A549 (cell line): ENCODE results near the gene CHST11. TPM values are rescaled to one million over a fixed set of nuclear protein-coding genes. Genes with fewer than 3 reads are reported as not detected.

Experiments
- ATAC-seq, 2 experiments: fragments of 200-7000 bp in 1 of 2; fragments of >200 bp in 1 of 2; cut with Nextera tagmentation in 1 of 2; cut with Tn5 transposase in 1 of 2; 3 replicates each; pipeline versions ENCODE4 v1.8.0 to v1.9.1; 2018 to 2020; ENCODE audit warnings: mild to moderate bottlenecking in 1 of 2, moderate library complexity in 1 of 2
- CTCF ChIA-PET: fragments of 300-600 bp; sonication (Branson Sonifier 250); formaldehyde crosslinking; extraction: SDS; loops from one replicate; lab custom pipeline; 2021; ENCODE audit warnings: antibody characterized with exemption, inconsistent platforms; lab: Yijun Ruan, JAX
- POLR2A ChIA-PET: fragments of 350-600 bp; formaldehyde crosslinking; extraction: SDS; loops from one replicate; lab custom pipeline; 2021; ENCODE audit warnings: antibody characterized with exemption, inconsistent platforms; lab: Yijun Ruan, JAX
- DNase-seq, 2 experiments: peaks; one replicate each; pipeline versions ENCODE4 v3.0.0 to v3.0.0-alpha.2; 2011 to 2016; ENCODE audit warnings: low read depth in 1 of 2, low spot score in 1 of 2
- FAIRE-seq: peaks from 2 replicates; lab custom pipeline; 2011; peaks lifted over from hg19 to GRCh38; lab: Jason Lieb, UNC
- H3K27ac ChIP-seq, 2 experiments: fragments of >200 bp; sonication (Bioruptor Twin); formaldehyde crosslinking; 3 replicates each; pipeline ENCODE4 v1.5.1; 2016 to 2017
- H3K4me1 ChIP-seq: fragments of >200 bp; sonication (Bioruptor Twin); formaldehyde crosslinking; 3 replicates; pipeline ENCODE4 v1.6.1; 2016
- H3K4me2 ChIP-seq: fragments of >200 bp; sonication (Bioruptor Twin); formaldehyde crosslinking; 3 replicates; pipeline ENCODE4 v1.6.1; 2016
- H3K4me3 ChIP-seq: fragments of >200 bp; sonication (Bioruptor Twin); formaldehyde crosslinking; 3 replicates; pipeline ENCODE4 v1.5.1; 2016
- H3K9me3 ChIP-seq: fragments of >200 bp; sonication (Bioruptor Twin); formaldehyde crosslinking; 3 replicates; pipeline ENCODE4 v1.6.1; 2016
- ESRRA ChIP-seq: fragments of 150-350 bp; IDR thresholded peaks from 2 replicates; pipeline ENCODE4 v1.6.1; 2014; ENCODE audit warnings: mild to moderate bottlenecking, low read length, borderline replicate concordance
- FOSB ChIP-seq: fragments of 250-450 bp; sonication (Bioruptor Pico); IDR thresholded peaks from 2 replicates; pipeline ENCODE4 v1.5.0; 2020; ENCODE audit warnings: mild to moderate bottlenecking, moderate library complexity
- FOXS1 ChIP-seq: fragments of 250-450 bp; sonication (Bioruptor Pico); IDR thresholded peaks from 2 replicates; pipeline ENCODE4 v1.5.0; 2020; ENCODE audit warnings: mild to moderate bottlenecking, moderate library complexity
- GATA3 ChIP-seq: IDR thresholded peaks from 2 replicates; pipeline ENCODE4 v1.6.1; 2012; ENCODE audit warnings: borderline replicate concordance
- HEYL ChIP-seq: fragments of 250-450 bp; sonication (Bioruptor Pico); IDR thresholded peaks from 2 replicates; pipeline ENCODE4 v1.8.0; 2021; ENCODE audit warnings: mild to moderate bottlenecking, moderate library complexity
- JUN ChIP-seq, 2 experiments: fragments of >200 bp; sonication (Bioruptor Twin); formaldehyde crosslinking; IDR thresholded peaks; 2 replicates in 1 of 2; 3 replicates in 1 of 2; pipeline ENCODE4 v1.6.1; 2016 to 2017
- KDM1A ChIP-seq: fragments of 200-600 bp; sonication (generic); IDR thresholded peaks from 2 replicates; pipeline ENCODE4 v1.6.1; 2016; ENCODE audit warnings: low read depth, mild to moderate bottlenecking
- KDM5A ChIP-seq: fragments of 200-600 bp; sonication (generic); IDR thresholded peaks from 2 replicates; pipeline ENCODE4 v1.6.1; 2016; ENCODE audit warnings: antibody characterized with exemption, mild to moderate bottlenecking
- MAZ ChIP-seq: fragments of 150-350 bp; IDR thresholded peaks from 2 replicates; pipeline ENCODE4 v1.6.1; 2014; ENCODE audit warnings: antibody characterized with exemption, low read depth, low read length, borderline replicate concordance
- NFE2L2 ChIP-seq: fragments of 150-350 bp; conservative IDR thresholded peaks from 2 replicates; pipeline ENCODE4 v1.6.1; 2014; ENCODE audit warnings: low read length
- NPAS2 ChIP-seq: fragments of 250-450 bp; sonication (Bioruptor Pico); IDR thresholded peaks from 2 replicates; pipeline ENCODE4 v1.8.0; 2022; ENCODE audit warnings: mild to moderate bottlenecking, moderate library complexity, borderline replicate concordance
- NR3C1 ChIP-seq: fragments of >200 bp; sonication (Bioruptor Twin); formaldehyde crosslinking; IDR thresholded peaks from 3 replicates; pipeline ENCODE4 v1.6.1; 2017
- POLR2A ChIP-seq: IDR thresholded peaks from 2 replicates; pipeline ENCODE4 v1.6.1; 2012; ENCODE audit warnings: mild to moderate bottlenecking, low read length
- RAD21 ChIP-seq, 2 experiments: fragments of >200 bp in 1 of 2; sonication (Bioruptor Twin) in 1 of 2; formaldehyde crosslinking in 1 of 2; IDR thresholded peaks in 1 of 2; conservative IDR thresholded peaks in 1 of 2; 2 replicates in 1 of 2; 3 replicates in 1 of 2; pipeline ENCODE4 v1.6.1; 2012 to 2018; ENCODE audit warnings: inconsistent platforms in 1 of 2
- RARB ChIP-seq: fragments of 250-450 bp; sonication (Bioruptor Pico); IDR thresholded peaks from 2 replicates; pipeline ENCODE4 v1.8.0; 2021; ENCODE audit warnings: mild to moderate bottlenecking, moderate library complexity
- RNF2 ChIP-seq: fragments of 200-600 bp; sonication (generic); IDR thresholded peaks from 2 replicates; pipeline ENCODE4 v1.6.1; 2016; ENCODE audit warnings: low read depth, mild to moderate bottlenecking, antibody characterized with exemption, moderate library complexity, borderline replicate concordance
- SMC3 ChIP-seq: fragments of >200 bp; sonication (Bioruptor Twin); formaldehyde crosslinking; IDR thresholded peaks from 3 replicates; pipeline ENCODE4 v1.6.1; 2018; ENCODE audit warnings: inconsistent platforms
- TFCP2L1 ChIP-seq: fragments of 250-450 bp; sonication (Bioruptor Pico); IDR thresholded peaks from 2 replicates; pipeline ENCODE4 v1.5.0; 2021; ENCODE audit warnings: mild to moderate bottlenecking
- TP53 ChIP-seq: fragments of 250-450 bp; sonication (Bioruptor Pico); IDR thresholded peaks from 2 replicates; pipeline ENCODE4 v1.5.0; 2021; ENCODE audit warnings: mild to moderate bottlenecking, moderate library complexity
- ZC3H11A ChIP-seq: fragments of 450-650 bp; IDR thresholded peaks from 2 replicates; pipeline ENCODE4 v1.6.1; 2014; ENCODE audit warnings: antibody characterized with exemption, mild to moderate bottlenecking
- ZFP36 ChIP-seq: fragments of 450-650 bp; IDR thresholded peaks from 2 replicates; pipeline ENCODE4 v1.6.1; 2014; ENCODE audit warnings: borderline replicate concordance; ENCODE audit not compliant: partially characterized antibody
- WGBS: methylation state at CpG from one replicate; pipeline ENCODE4 v1.1.6; 2017; ENCODE audit errors: missing lambda C conversion rate; 5-methylcytosine and 5-hydroxymethylcytosine counted together
- polyA plus RNA-seq, 4 experiments: library from polyadenylated mRNA; depleted of rRNA in 3 of 4; stranded (reverse); fragments of >200 nt; fragmentation: RNase III in 1 of 4; extraction: RNeasy Plus Mini Kit Qiagen cat#74134 plus additional on column Dnase treatment in 1 of 4; gene quantifications; 2 replicates in 3 of 4; 3 replicates in 1 of 4; pipeline ENCODE4 v1.2.3, GENCODE V29; 2011 to 2017
- TF ChIP-seq, protein P1 (sequence below): IDR thresholded peaks from 2 replicates; pipeline ENCODE4 v1.6.1; 2012
- TF ChIP-seq, protein P2 (sequence below): fragments of >200 bp; sonication (Bioruptor Twin); formaldehyde crosslinking; IDR thresholded peaks from 2 replicates; pipeline ENCODE4 v1.6.1; 2016
- TF ChIP-seq, protein P3 (sequence below): fragments of >200 bp; sonication (Bioruptor Twin); formaldehyde crosslinking; IDR thresholded peaks from 3 replicates; pipeline ENCODE4 v1.5.1; 2016

CHST11 gene
- polyA plus RNA-seq, 2 of the 4 experiments (the other 2 are of a cell fraction) = 19.2 to 21.8 TPM

DNA sequence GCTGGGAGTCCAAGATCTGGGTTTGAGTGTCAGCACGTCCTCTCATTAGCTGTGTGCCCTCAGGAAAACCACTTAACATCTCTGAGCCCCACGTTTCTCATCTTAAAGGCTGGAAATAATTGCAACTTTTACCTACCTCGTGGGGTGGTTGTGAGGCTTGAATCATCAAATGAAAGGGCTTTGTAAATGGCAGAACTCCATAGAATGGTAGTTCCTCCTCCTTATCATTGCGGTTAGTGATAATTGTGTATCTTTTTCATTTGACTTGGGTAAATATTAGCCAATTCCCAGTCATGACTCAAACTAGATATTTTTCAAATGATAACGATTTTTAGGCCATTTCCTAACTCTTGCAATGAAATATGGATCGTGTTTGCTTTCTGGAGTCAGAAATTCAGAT lies 205.5 kb downstream of the CHST11 start (continued):
- TF ChIP-seq KDM1A (no peak), HEYL (CRISPR knock-in tag) (no peak), GATA3 (peak; percentile 84; the same call in 1 of the 2 replicates), POLR2A (no peak), RAD21 (conservative IDR thresholded peaks at IDR 0.05 in 1 of 2, IDR thresholded peaks at IDR 0.05 in 1 of 2) (peak in 1 of 2 experiments; percentile 26; a peak in 2 of 5 replicates), NPAS2 (CRISPR knock-in tag) (no peak), RNF2 (no peak)

DNA sequence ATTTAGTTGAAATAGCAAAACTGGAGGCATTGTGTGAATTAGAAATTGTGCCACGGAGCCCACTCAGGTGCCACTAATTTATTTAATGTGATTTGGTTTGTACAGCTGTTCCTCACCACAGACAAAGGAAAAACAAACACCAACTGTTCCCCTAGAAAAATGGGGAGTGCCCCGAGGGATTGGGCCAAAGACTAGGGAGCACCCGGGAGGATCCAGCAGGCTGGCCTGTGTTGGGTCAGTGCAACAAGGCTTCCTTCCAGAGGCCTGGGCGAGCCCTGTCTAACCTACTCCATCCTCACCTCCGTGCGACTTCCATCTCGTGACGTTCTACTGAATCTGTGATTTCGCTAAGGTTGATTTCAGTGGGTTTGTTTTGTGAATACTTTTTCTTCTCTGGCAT lies 206.2 kb downstream of the CHST11 start:
- TF ChIP-seq RNF2 (no peak), JUN (IDR thresholded peaks at IDR 0.05) (no peak), ZFP36 (no peak)
- ATAC-seq (peak in 1 of 2 experiments; percentile 42; a peak in 2 of 6 replicates), FAIRE-seq (no peak), DNase-seq (no peak)
- ChIA-PET POLR2A (interaction anchor here (1.5 kb wide), 1 partner anchor 9 kb away, joined by 3 read pairs; no protein-coding TSS in a partner anchor), CTCF (interaction anchor here (0.6 to 2.4 kb wide), 5 partner anchors 8 to 281 kb away, joined by 3 to 7 read pairs (median 4); no protein-coding TSS in a partner anchor)
- Histone ChIP-seq H3K4me1 (peaks cover 52% of the 10 kb centered on the region), H3K9me3 (no peaks in the 10 kb centered on the region), H3K27ac (peak overlapping the region; percentile 60 to 85), H3K4me3 (no peak overlapping the region), H3K4me2 (peak overlapping the region; percentile 66)
- 76% methylated on average over 9 of the region's 9 CpGs for WGBS

DNA sequence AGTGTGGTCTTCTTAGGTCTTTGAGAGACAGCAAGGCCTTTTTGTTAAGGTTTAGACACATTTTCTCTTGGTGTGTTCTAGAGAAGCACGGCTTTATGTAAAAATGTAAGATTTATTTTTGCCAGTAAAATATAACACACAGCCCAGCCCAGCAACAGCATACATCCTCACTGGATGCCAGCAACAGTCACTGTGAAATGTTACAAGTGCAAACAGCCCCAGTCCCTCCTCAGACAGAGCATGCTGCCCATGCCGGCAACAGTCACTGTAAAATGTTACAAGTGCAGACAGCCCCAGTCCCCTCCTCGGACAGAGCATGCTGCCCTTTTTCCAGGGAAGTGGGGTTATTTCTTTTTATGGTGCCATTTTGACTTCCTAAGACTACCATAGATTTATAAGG lies 207.6 kb downstream of the CHST11 start:
- no peak overlapping the region; the same call in 2 of the 3 replicates for H3K4me2 ChIP-seq
- DNase-seq (no peak), ATAC-seq (no peak), FAIRE-seq (no peak)
- H3K4me3 ChIP-seq = no peak overlapping the region
- H3K27ac ChIP-seq = peak overlapping the region; percentile 11 to 72; a peak in 4 of 6 replicates
- POLR2A ChIA-PET = no interaction called here
- peaks cover 62% of the 10 kb centered on the region for H3K4me1 ChIP-seq
- 59% methylated on average over 3 of the region's 3 CpGs for WGBS
- H3K9me3 ChIP-seq = no peaks in the 10 kb centered on the region
- CTCF ChIA-PET = interaction anchor here (1.1 to 2.4 kb wide), 2 partner anchors 213 to 283 kb away, joined by 4 to 7 read pairs; no protein-coding TSS in a partner anchor
- TF ChIP-seq NFE2L2 = no peak
- TF ChIP-seq TP53 (CRISPR knock-in tag) = no peak
- TF ChIP-seq ZC3H11A = no peak
- TF ChIP-seq JUN (IDR thresholded peaks at IDR 0.05) = no peak
- TF ChIP-seq, protein P1, sequence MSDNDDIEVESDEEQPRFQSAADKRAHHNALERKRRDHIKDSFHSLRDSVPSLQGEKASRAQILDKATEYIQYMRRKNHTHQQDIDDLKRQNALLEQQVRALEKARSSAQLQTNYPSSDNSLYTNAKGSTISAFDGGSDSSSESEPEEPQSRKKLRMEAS = no peak
- TF ChIP-seq FOSB (CRISPR knock-in tag) = no peak
- TF ChIP-seq, protein P2, sequence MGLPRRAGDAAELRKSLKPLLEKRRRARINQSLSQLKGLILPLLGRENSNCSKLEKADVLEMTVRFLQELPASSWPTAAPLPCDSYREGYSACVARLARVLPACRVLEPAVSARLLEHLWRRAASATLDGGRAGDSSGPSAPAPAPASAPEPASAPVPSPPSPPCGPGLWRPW = no peak
- TF ChIP-seq NR3C1 = no peak
- TF ChIP-seq, protein P3, sequence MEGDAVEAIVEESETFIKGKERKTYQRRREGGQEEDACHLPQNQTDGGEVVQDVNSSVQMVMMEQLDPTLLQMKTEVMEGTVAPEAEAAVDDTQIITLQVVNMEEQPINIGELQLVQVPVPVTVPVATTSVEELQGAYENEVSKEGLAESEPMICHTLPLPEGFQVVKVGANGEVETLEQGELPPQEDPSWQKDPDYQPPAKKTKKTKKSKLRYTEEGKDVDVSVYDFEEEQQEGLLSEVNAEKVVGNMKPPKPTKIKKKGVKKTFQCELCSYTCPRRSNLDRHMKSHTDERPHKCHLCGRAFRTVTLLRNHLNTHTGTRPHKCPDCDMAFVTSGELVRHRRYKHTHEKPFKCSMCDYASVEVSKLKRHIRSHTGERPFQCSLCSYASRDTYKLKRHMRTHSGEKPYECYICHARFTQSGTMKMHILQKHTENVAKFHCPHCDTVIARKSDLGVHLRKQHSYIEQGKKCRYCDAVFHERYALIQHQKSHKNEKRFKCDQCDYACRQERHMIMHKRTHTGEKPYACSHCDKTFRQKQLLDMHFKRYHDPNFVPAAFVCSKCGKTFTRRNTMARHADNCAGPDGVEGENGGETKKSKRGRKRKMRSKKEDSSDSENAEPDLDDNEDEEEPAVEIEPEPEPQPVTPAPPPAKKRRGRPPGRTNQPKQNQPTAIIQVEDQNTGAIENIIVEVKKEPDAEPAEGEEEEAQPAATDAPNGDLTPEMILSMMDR = no peak
- no peak for TF ChIP-seq TFCP2L1
- no peak for TF ChIP-seq KDM5A
- no peak for TF ChIP-seq MAZ
- TF ChIP-seq SMC3 = no peak
- no peak for TF ChIP-seq ESRRA
- TF ChIP-seq HEYL (CRISPR knock-in tag) = no peak
- no peak for TF ChIP-seq RARB
- TF ChIP-seq FOXS1 (CRISPR knock-in tag) = no peak
